HG03097 (cell line): ENCODE measurements around the gene RAE1.

Source experiments
- ATAC-seq: cut with Tn5 transposase; IDR thresholded peaks from one replicate; pipeline ENCODE4 v1.9.1; 2021; ENCODE audit not compliant: unreplicated experiment, low FRiP score

The RAE1 gene

DNA sequence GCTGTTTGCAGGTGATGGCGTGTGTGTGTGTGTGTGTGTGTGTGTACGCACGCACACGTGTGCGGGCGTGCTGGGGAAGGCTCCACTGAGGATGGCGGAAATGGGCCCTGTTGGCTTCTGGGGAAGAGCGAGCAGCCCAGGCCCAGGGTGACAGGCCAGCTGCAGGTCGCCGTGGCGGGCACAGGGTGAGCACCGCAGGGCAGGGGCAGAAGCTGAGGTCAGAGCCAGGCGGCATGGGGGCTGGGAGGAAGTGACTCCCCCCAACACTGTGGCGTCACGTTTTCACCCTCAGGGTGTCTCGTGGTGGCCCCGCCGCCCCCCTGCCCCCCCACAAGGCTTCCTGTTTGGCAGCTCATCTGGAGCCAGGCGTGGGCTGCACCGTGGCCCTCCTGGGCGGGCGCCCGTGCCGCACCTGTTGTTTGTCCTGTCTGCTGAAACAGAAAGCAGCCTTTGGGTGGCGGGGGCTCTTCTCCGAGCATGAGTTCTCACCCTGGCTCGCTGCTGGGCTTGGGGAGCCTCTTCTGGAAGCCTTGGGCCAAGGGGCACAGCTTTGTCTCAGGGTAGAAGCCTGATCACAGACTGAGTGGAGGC, 47.3 kb downstream of the RAE1 start:
- ATAC-seq, result peak; percentile 59

DNA sequence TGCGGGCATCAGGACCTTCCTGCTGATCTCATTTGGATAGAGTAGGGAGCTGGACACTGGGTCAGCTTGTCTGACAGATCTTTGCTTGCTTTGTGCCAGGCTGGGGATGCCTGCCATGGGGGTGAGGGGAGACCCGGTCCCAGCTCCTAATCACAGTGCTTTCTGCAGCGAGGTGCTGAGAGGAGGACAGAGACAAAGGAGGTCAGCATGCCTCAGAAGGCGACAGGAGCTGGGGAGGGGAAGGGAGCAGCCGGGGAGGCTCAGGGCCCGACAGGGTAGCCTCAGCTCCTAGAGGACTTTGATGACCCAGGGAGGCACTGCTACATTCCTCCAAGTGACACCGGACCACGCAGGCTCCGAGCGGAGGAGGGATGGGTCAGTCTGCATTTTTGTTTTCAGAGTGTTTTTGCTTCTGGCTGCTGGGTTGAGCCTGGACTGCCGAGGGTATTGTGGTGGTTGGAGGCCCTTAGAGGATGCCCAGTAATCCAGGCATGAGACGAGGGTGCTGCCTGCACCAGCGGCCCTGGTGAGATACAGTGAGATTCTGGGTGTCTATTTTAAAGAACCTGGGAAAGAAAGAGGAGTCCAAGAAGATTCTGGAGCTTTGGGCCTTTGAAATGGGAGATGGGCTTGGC, 48.0 kb downstream of the RAE1 start:
- no peak for ATAC-seq

DNA sequence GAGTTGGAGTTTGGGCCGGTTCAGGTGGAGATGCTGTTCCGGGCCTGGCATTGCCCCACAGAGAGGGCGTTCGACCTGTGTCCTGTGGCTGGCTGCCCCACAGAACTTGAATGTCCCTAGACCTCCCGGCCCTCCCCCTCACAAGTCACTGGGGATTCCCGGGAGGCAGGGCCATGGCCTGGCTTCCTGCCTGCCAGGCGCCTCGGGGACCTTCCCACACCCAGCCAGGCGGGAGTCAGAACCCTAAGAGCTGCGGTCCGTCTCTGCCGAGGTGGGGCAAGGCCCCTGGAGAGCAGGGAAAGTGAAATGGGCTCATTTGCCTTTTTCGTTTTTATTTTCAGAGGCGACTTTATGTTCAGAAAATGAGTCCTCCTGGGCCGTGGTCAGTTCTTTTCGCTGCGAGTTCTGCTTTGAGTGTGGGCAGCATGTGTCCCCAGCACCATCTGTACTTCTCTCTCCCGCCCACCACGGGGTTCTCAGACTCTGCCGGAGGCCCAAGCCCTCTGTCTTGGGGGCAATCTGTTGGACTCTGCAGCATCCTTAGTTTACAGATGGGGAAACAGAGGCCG, 48.6 kb downstream of the RAE1 start:
- peak; percentile 37 for ATAC-seq

GRCh38 chr20:57400231-57400701, 49.2 kb downstream of the RAE1 start:
- no peak for ATAC-seq

DNA sequence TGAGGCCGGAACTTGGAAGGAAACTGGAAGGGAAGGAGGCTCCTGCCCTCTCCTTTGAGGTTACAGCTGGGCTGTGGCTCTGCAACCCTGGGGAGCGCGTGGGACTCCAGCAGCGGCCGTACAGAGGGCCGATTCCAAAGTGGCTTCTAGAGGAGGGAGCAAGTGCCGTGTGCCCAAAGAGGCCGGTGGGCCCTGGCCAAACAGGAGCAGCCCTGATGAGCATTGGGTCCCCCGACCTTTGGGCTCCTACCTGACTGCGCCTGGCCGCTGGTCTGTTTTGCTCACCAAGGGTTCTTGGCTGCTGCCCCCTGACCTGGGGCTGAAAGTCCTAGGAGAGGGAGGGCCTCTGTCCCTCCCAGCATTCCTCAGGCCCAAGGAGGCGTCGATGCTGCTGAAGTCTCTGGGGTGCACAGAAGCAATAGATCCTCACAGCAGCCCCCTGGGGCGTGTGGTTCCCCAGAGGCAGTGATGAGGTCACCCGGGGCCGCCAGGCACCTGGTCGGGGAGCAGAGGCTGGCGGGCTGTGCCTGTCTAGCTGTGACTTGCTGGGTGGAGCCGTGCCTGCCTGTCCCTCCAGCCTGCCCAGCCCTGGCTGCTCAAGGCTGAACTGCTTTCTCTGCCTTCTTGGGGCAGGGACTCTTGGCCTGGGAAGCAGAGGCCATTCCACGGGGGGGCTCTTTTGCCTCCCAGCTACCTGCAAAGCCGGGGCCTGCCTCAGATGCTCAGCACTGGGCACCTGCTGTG, 49.9 kb downstream of the RAE1 start:
- no peak for ATAC-seq

DNA sequence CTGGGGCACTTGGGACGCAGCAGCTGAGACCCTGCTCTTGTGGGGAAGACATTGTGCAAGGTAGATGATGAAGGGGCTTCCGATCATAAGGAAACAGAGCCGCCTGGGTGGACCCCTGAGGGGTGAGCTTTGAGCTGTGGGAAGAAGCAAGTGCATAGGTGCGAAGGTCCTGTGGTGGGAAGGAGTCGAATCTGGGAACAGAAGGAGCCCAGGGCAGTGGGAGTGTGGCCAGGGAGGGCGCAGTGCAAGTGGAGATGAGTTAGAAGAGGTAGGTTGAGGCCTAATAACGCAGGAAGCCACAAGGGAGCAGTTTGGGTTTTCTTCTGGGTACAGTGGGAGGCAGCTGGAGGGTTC, 50.5 kb downstream of the RAE1 start:
- no peak for ATAC-seq

GRCh38 chr20:57402206-57403125, 51.4 kb downstream of the RAE1 start:
- ATAC-seq, result no peak

DNA sequence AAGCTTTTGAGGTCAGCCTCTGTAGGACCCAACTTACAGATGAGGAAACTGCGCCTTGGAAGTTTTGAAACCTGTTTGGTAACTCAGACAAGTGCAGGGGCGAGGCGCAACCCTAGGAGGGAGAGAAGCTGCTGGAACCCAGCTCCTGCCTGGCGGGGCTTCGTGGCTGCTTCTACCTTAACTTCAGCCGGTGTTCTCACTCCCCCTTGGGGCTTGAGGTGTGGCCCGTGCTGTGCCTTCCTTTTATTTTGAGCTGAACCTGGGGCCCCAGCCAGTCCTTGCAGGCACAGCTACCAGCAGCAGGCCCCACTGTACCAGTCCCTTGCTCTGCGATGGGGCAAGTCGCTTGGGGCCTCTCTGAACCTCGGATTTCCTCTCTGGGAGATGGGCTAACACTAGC, 52.2 kb downstream of the RAE1 start:
- ATAC-seq, result no peak

DNA sequence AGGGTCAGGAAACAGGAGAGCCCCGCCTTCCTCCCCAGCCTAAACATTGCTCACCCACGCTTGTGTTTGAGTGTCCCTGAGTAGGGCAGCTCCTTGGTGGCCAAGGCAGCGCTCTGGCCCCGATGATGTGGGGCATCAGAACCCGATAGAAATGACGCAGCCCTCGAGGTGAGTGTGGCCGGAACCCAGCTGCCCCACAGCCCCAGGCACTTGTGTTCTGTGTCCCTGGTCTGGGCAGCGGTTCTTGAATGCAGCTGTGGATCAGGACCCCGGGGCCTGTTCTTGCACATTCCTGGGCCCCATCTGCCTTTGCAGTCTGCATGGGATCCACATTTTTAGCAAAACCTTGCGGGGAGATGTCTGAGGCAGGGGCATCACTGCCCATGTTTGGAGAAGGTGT, 53.0 kb downstream of the RAE1 start:
- ATAC-seq, result no peak

DNA sequence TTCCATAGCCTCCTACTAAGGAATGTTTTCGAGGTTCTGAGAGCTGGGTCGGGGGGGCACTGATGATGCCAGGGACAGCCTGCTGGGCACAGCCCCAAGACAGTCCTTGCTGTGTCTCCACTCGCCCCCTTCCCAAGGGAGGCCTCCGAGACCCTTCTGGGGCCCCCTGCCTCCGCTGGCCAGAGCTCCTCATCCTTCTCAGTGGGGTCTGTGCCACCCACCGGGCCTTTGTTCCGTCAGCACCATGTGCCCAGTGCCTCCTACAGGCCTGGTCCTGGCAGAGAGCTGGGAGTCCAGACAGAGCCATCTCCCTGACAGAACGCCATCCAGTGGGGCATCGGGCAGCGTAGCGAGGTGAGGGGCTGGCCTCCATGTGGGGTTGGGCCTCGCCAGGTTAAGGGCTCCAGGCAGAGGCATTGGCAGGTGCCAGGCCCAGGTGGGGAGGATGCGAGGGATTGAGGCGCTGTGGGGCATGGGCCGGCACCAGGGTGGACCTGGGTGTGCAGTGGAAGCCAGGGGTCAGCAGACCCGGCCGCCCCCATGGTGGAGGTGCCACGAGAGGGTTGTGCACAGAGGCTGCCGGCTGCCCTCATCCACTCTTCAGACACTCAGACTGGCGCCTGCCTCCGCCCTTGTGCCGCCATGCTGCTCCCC, 53.5 kb downstream of the RAE1 start:
- ATAC-seq, result no peak

- ATAC-seq, result no peak
Measured at GRCh38 chr20:57405236-57406016, 54.4 kb downstream of the RAE1 start.

- ATAC-seq, result no peak
Measured at GRCh38 chr20:57407541-57407956, 56.5 kb downstream of the RAE1 start.

DNA sequence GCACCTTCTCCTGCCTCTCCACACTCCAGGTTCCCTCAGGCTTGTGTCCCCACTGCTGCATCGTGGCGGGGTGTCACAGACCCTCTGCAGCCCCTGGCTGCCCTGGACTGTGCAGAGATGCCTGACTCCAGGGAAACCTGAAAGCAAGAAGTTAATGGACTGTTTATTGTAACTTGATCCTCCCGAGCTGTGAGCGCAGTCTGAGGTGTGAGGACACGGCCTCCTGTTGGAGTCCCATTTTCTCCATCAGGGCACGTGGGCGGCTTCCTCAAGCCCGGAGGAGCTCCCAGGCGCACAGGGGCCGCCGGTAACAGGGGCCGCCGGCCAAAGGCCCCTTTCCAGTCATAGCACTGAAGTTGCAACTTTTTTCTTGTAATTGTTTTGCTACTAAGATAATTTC, 57.1 kb downstream of the RAE1 start:
- ATAC-seq, result no peak

- no peak for ATAC-seq
Measured at GRCh38 chr20:57408536-57409233, 57.6 kb downstream of the RAE1 start.

GRCh38 chr20:57409316-57409671, 58.2 kb downstream of the RAE1 start:
- no peak for ATAC-seq

DNA sequence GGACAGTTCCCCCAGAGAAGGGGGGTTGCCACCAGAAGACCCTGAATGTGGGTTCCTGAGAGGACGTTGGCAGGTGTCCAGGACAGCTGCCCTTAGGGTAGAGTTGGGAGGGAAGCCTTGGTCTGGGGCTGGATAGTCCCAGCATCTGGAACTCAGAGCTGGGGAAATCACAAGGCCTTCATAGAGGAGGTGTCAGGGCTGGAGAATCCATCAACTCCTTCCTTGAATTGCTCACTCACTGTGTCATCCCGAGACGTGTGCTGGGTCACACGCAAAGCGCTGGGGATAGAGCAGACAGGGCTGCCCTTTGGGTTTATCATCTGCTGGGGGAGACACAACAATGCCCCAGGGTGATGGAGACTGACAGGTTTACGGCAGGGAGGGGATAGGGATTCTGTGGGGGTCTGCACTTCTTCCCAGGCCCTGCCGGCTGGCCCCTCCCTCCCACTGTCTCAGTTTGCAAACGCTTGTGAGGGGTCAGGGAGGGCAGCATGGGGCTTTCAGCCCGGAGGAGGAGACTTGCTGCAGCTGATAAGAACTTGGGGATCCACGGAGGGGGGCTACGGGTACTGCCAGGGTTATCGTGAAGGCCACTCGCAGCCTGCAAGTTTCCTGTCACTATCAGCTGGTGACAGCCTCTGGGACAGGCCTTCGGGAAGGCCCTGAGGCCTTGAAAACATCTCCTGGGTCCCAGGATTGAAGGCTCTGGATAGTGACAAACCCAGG, 58.8 kb downstream of the RAE1 start:
- ATAC-seq, result no peak

- no peak for ATAC-seq
Measured at GRCh38 chr20:57410398-57410920, 59.4 kb downstream of the RAE1 start.

- ATAC-seq, result no peak
Measured at GRCh38 chr20:57410924-57411323, 59.9 kb downstream of the RAE1 start.
